Measurements from ENCODE around the gene GPR3. TPM values are rescaled to one million over a fixed set of nuclear protein-coding genes. Genes with fewer than 3 reads are reported as not detected.

Gene GPR3
- total RNA-seq, 2 experiments from 2014 or later = 0.44 to 0.49 TPM

DNA sequence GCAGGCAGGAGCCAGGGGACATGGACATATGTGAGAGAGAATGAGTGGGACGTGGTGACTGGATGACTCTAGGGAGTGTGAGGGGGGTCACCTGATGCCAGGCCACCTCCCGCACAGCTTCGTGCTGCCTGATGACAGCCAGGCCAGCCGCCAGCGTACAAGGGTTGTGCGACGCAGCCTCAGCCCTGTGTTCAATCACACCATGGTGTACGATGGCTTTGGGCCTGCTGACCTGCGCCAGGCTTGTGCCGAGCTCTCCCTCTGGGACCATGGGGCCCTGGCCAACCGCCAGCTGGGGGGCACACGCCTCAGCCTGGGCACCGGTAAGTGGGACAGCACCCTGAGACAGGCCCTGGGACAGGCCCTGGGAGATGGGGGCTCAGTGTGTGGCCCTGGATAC, 39.3 kb upstream of the GPR3 start:
- CTCF ChIA-PET = interaction anchor here (1.5 to 8.2 kb wide), 4 partner anchors 9 to 43 kb away, joined by 4 to 136 read pairs (median 100); partner anchors contain the start of genes MAP3K6 and SYTL1
- H3K36me3 Mint-ChIP-seq = no peaks in the 10 kb centered on the region
- ATAC-seq = no peak
- no peak overlapping the region for H3K27ac Mint-ChIP-seq
- H3K4me3 Mint-ChIP-seq = no peak overlapping the region
- DNase-seq = no peak
- no peaks in the 10 kb centered on the region for H3K9me3 Mint-ChIP-seq (ENCODE audit: low read depth)
- H3K4me1 Mint-ChIP-seq = peaks cover 32% of the 10 kb centered on the region
- H3K27me3 Mint-ChIP-seq = no peaks in the 10 kb centered on the region

DNA sequence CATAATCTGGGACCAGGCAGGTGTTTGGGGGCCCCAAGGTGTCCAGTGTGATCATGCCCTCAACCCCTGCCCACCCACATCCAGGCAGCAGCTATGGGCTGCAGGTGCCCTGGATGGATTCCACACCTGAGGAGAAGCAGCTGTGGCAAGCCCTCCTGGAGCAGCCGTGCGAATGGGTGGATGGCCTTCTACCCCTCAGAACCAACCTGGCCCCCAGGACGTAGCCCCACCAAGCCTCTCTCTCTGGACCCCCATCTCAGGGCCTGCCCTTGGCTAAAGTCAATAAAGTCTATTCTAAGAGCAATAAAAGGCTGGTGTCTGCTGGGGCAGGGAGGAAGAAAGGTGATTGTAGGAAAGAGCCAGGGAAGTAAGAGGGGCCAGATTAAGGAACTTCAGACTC, 38.8 kb upstream of the GPR3 start:
- no peak overlapping the region for H3K27ac Mint-ChIP-seq
- no peak for DNase-seq
- CTCF ChIA-PET = interaction anchor here (7.7 to 8.2 kb wide), 3 partner anchors 9 to 20 kb away, joined by 73 to 136 read pairs (median 127); partner anchors contain the start of genes MAP3K6 and SYTL1
- no peaks in the 10 kb centered on the region for H3K9me3 Mint-ChIP-seq (ENCODE audit: low read depth)
- peaks cover 32% of the 10 kb centered on the region for H3K4me1 Mint-ChIP-seq
- ATAC-seq = no peak
- no peaks in the 10 kb centered on the region for H3K27me3 Mint-ChIP-seq
- H3K36me3 Mint-ChIP-seq = no peaks in the 10 kb centered on the region
- no peak overlapping the region for H3K4me3 Mint-ChIP-seq

GRCh38 chr1:27355683-27356082, 36.7 kb upstream of the GPR3 start:
- Mint-ChIP-seq H3K4me1 (peaks cover 44% of the 10 kb centered on the region), H3K36me3 (no peaks in the 10 kb centered on the region), H3K27ac (peak overlapping the region; percentile 93), H3K4me3 (peak overlapping the region; percentile 73), H3K9me3 (ENCODE audit: low read depth) (no peaks in the 10 kb centered on the region), H3K27me3 (peaks cover 8% of the 10 kb centered on the region)
- DNase-seq (no peak), ATAC-seq (no peak)
- CTCF ChIA-PET = interaction anchor here (0.6 to 8.2 kb wide), 11 partner anchors 12 to 60 kb away, joined by 3 to 136 read pairs (median 5); partner anchors contain the start of genes GPR3, MAP3K6 and SYTL1

DNA sequence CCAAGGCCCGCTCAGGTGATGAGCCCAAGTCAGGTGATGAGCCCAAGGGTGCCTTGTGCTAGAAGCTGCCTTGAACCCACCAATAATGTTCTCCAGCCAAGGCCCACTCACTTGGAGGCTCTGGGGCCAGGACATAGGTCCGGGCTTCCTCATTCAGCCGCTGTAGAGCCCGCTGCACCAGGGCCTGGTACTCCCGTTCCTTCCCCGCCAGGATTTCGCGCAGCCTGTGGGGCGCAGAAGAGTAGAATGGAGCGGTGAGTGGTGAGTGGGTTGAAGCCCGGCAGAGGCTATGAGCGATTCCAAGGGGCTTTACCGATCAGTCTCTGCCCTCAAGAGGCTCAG, 36.2 kb upstream of the GPR3 start:
- Mint-ChIP-seq H3K9me3 (ENCODE audit: low read depth) (no peaks in the 10 kb centered on the region), H3K36me3 (no peaks in the 10 kb centered on the region), H3K4me1 (peaks cover 44% of the 10 kb centered on the region), H3K27me3 (peaks cover 8% of the 10 kb centered on the region), H3K27ac (peak overlapping the region; percentile 93), H3K4me3 (peak overlapping the region; percentile 73)
- no peak for DNase-seq
- CTCF ChIA-PET = interaction anchor here (0.6 to 8.2 kb wide), 10 partner anchors 12 to 60 kb away, joined by 3 to 136 read pairs (median 17); partner anchors contain the start of genes GPR3, MAP3K6 and SYTL1
- no peak for ATAC-seq

- CTCF ChIA-PET = interaction anchor here (0.6 to 8.2 kb wide), 41 partner anchors 8 to 348 kb away, joined by 3 to 136 read pairs (median 4); partner anchors contain the start of genes CD164L2, FCN3, GPR3 and MAP3K6
- peak; percentile 38 for ATAC-seq
- Mint-ChIP-seq H3K4me1 (peaks cover 44% of the 10 kb centered on the region), H3K36me3 (no peaks in the 10 kb centered on the region), H3K4me3 (peak overlapping the region; percentile 73), H3K9me3 (ENCODE audit: low read depth) (no peaks in the 10 kb centered on the region), H3K27ac (peak overlapping the region; percentile 93), H3K27me3 (peaks cover 8% of the 10 kb centered on the region)
- peak; percentile 74 for DNase-seq
Observed at GRCh38 chr1:27356619-27357280, 35.7 kb upstream of the GPR3 start.

GRCh38 chr1:27357281-27358037, 35.0 kb upstream of the GPR3 start:
- Mint-ChIP-seq H3K27me3 (peaks cover 8% of the 10 kb centered on the region), H3K27ac (peak overlapping the region; percentile 93), H3K4me3 (peak overlapping the region; percentile 73), H3K36me3 (no peaks in the 10 kb centered on the region), H3K4me1 (peaks cover 44% of the 10 kb centered on the region), H3K9me3 (ENCODE audit: low read depth) (no peaks in the 10 kb centered on the region)
- DNase-seq (peak; percentile 87), ATAC-seq (peak; percentile 76)
- CTCF ChIA-PET = interaction anchor here (0.6 to 8.2 kb wide), 42 partner anchors 8 to 348 kb away, joined by 3 to 136 read pairs (median 5); partner anchors contain the start of genes CD164L2, FCN3, GPR3 and IFI6

- CTCF ChIA-PET = interaction anchor here (0.8 to 8.2 kb wide), 32 partner anchors 9 to 314 kb away, joined by 3 to 136 read pairs (median 5); partner anchors contain the start of genes CD164L2, FCN3, GPR3 and IFI6
Observed at GRCh38 chr1:27358038-27358927, 34.1 kb upstream of the GPR3 start.

DNA sequence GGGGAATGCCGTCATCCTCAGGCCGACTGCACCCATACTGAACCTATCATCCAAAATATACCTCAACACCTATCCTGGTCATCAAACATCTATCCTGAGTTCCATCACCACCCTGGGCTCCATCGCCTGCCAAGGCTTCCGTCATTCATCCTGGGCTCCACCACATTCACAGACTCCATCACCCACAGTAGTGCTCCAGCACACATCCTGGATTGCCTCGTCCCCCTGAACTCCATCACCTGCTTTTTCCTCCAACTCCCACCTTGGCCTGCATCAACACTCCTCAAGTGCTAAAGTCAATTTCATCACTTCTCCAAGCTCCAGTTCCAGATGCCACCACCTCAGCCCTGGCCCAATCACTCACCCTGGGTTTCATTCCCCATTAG, 33.5 kb upstream of the GPR3 start:
- CTCF ChIA-PET = interaction anchor here (1.3 to 8.2 kb wide), 12 partner anchors 10 to 304 kb away, joined by 4 to 136 read pairs (median 25); partner anchors contain the start of genes CD164L2, MAP3K6 and SYTL1
- Mint-ChIP-seq H3K4me3 (no peak overlapping the region), H3K27me3 (peaks cover 8% of the 10 kb centered on the region), H3K36me3 (no peaks in the 10 kb centered on the region), H3K9me3 (ENCODE audit: low read depth) (no peaks in the 10 kb centered on the region), H3K27ac (peak overlapping the region; percentile 5), H3K4me1 (peaks cover 44% of the 10 kb centered on the region)
- no peak for ATAC-seq
- no peak for DNase-seq

More at GRCh38 chr1:27358038-27358927, 34.1 kb upstream of the GPR3 start:
- DNase-seq (no peak), ATAC-seq (no peak)
- no peaks in the 10 kb centered on the region for H3K36me3 Mint-ChIP-seq
- H3K4me1 Mint-ChIP-seq = peaks cover 44% of the 10 kb centered on the region
- H3K27me3 Mint-ChIP-seq = peaks cover 8% of the 10 kb centered on the region
- H3K27ac Mint-ChIP-seq = no peak overlapping the region
- H3K9me3 Mint-ChIP-seq (ENCODE audit: low read depth) = no peaks in the 10 kb centered on the region
- no peak overlapping the region for H3K4me3 Mint-ChIP-seq

DNA sequence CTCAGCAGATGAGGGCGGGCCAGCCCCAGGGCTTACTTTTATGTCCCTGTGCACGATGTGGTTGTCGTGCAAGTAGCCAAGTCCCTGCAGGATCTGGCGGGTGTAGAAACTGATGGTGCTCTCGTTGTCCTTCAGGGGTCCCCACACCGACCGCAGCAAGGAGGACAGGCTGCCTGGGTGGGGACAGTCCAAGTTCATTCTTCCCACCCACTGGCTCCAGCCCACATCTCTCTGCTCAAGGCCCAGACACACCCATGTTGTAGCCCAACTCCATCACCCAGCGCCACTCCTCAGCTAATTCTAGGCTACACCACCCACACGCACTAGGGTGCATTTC, 32.6 kb upstream of the GPR3 start:
- Mint-ChIP-seq H3K27me3 (peaks cover 8% of the 10 kb centered on the region), H3K4me1 (peaks cover 47% of the 10 kb centered on the region), H3K4me3 (peak overlapping the region; percentile 53), H3K36me3 (no peaks in the 10 kb centered on the region), H3K27ac (no peak overlapping the region), H3K9me3 (ENCODE audit: low read depth) (no peaks in the 10 kb centered on the region)
- CTCF ChIA-PET = interaction anchor here (1.2 to 8.2 kb wide), 7 partner anchors 9 to 303 kb away, joined by 4 to 136 read pairs (median 29); partner anchors contain the start of genes CD164L2, MAP3K6 and SYTL1
- ATAC-seq = no peak
- DNase-seq = no peak

GRCh38 chr1:27360159-27361043, 32.0 kb upstream of the GPR3 start:
- peak; percentile 32 for ATAC-seq
- CTCF ChIA-PET = interaction anchor here (1.2 to 8.2 kb wide), 8 partner anchors 8 to 302 kb away, joined by 4 to 136 read pairs (median 25); partner anchors contain the start of genes CD164L2, MAP3K6 and SYTL1
- Mint-ChIP-seq H3K36me3 (no peaks in the 10 kb centered on the region), H3K27me3 (peaks cover 8% of the 10 kb centered on the region), H3K9me3 (ENCODE audit: low read depth) (no peaks in the 10 kb centered on the region), H3K4me3 (peak overlapping the region; percentile 53), H3K4me1 (peaks cover 49% of the 10 kb centered on the region), H3K27ac (no peak overlapping the region)
- DNase-seq = peak; percentile 60

GRCh38 chr1:27361044-27361402, 31.4 kb upstream of the GPR3 start:
- H3K36me3 Mint-ChIP-seq = no peaks in the 10 kb centered on the region
- H3K27ac Mint-ChIP-seq = no peak overlapping the region
- ATAC-seq = no peak
- no peaks in the 10 kb centered on the region for H3K9me3 Mint-ChIP-seq (ENCODE audit: low read depth)
- H3K27me3 Mint-ChIP-seq = peaks cover 8% of the 10 kb centered on the region
- CTCF ChIA-PET = interaction anchor here (1.3 to 2.1 kb wide), 3 partner anchors 28 to 64 kb away, joined by 3 to 8 read pairs (median 5); no protein-coding TSS in a partner anchor
- peak overlapping the region; percentile 53 for H3K4me3 Mint-ChIP-seq
- DNase-seq = no peak
- H3K4me1 Mint-ChIP-seq = peaks cover 45% of the 10 kb centered on the region

- DNase-seq = no peak
- H3K4me3 Mint-ChIP-seq = no peak overlapping the region
- no peaks in the 10 kb centered on the region for H3K9me3 Mint-ChIP-seq (ENCODE audit: low read depth)
- peaks cover 39% of the 10 kb centered on the region for H3K4me1 Mint-ChIP-seq
- H3K27ac Mint-ChIP-seq = no peak overlapping the region
- peaks cover 8% of the 10 kb centered on the region for H3K27me3 Mint-ChIP-seq
- CTCF ChIA-PET = interaction anchor here (1.3 to 2.1 kb wide), 4 partner anchors 29 to 64 kb away, joined by 3 to 8 read pairs (median 5); no protein-coding TSS in a partner anchor
- no peak for ATAC-seq
- H3K36me3 Mint-ChIP-seq = no peaks in the 10 kb centered on the region
Observed at GRCh38 chr1:27361553-27361952, 30.9 kb upstream of the GPR3 start.
